GM12878 (cell line): ENCODE data around the gene RECQL5. TPM values are rescaled to one million over a fixed set of nuclear protein-coding genes. Genes with fewer than 3 reads are reported as not detected.

Source experiments
- CEBPZ ChIP-seq: fragments of 150-350 bp; IDR thresholded peaks from 2 replicates; pipeline ENCODE4 v1.6.1; 2016; ENCODE audit warnings: low read depth, low read length
- CHD2 ChIP-seq: IDR thresholded peaks from 2 replicates; pipeline ENCODE4 v1.6.1; 2011; ENCODE audit warnings: low read depth, low read length, improper control_type of control experiment, borderline replicate concordance
- CTCF ChIP-seq, 3 experiments: IDR thresholded peaks in 2 of 3; conservative IDR thresholded peaks in 1 of 3; 2 replicates each; pipeline ENCODE4 v1.5.1; 2011; ENCODE audit warnings: low read depth in 3 of 3, low read length in 3 of 3, mild to moderate bottlenecking in 3 of 3, control low read depth in 2 of 3, moderate library complexity in 2 of 3, inconsistent platforms in 1 of 3, mixed read lengths in 1 of 3; ENCODE audit not compliant: control insufficient read depth in 2 of 3, insufficient read depth in 1 of 3; ENCODE audit errors: extremely low read depth in 1 of 3
- HDAC6 ChIP-seq: fragments of 200-600 bp; sonication (generic); IDR thresholded peaks from one replicate; pipeline ENCODE4 v1.8.0; 2017; ENCODE audit warnings: antibody characterized with exemption; ENCODE audit not compliant: unreplicated experiment
- KAT2A ChIP-seq: conservative IDR thresholded peaks from 2 replicates; pipeline ENCODE4 v1.6.1; 2011; ENCODE audit warnings: low read depth, low read length; ENCODE audit not compliant: control insufficient read depth
- NKRF ChIP-seq: fragments of 450-650 bp; conservative IDR thresholded peaks from 2 replicates; pipeline ENCODE4 v1.6.1; 2017; ENCODE audit warnings: mild to moderate bottlenecking, moderate library complexity
- NRF1 ChIP-seq: conservative IDR thresholded peaks from 2 replicates; pipeline ENCODE4 v1.6.1; 2011; ENCODE audit warnings: mild to moderate bottlenecking, low read depth, low read length, improper control_type of control experiment
- PAX5 ChIP-seq: IDR thresholded peaks from 2 replicates; pipeline ENCODE4 v1.6.1; 2011; ENCODE audit warnings: low read depth, low read length, borderline replicate concordance
- SIX5 ChIP-seq: IDR thresholded peaks from 2 replicates; pipeline ENCODE4 v1.6.1; 2011; ENCODE audit warnings: mild to moderate bottlenecking, low read depth, low read length, moderate library complexity; ENCODE audit not compliant: severe bottlenecking
- SMAD1 ChIP-seq: fragments of 450-650 bp; IDR thresholded peaks from 2 replicates; pipeline ENCODE4 v1.6.1; 2018; ENCODE audit warnings: mild to moderate bottlenecking, low read depth; ENCODE audit not compliant: partially characterized antibody
- SP1 ChIP-seq: IDR thresholded peaks from one replicate; pipeline ENCODE4 v1.6.1; 2011; ENCODE audit warnings: low read depth, low read length
- SPI1 ChIP-seq: IDR thresholded peaks from 2 replicates; pipeline ENCODE4 v1.6.1; 2011; ENCODE audit warnings: low read depth, mild to moderate bottlenecking, low read length, moderate library complexity, borderline replicate concordance; ENCODE audit not compliant: insufficient read depth
- SRF ChIP-seq, 2 experiments: IDR thresholded peaks; 2 replicates each; pipeline ENCODE4 v1.6.1; 2011; ENCODE audit warnings: low read depth in 2 of 2, low read length in 2 of 2, mild to moderate bottlenecking in 1 of 2, moderate library complexity in 1 of 2
- TCF7 ChIP-seq: IDR thresholded peaks from 2 replicates; pipeline ENCODE4 v1.6.1; 2014; ENCODE audit warnings: antibody characterized with exemption, borderline replicate concordance
- USF1 ChIP-seq: IDR thresholded peaks from 2 replicates; pipeline ENCODE4 v1.6.1; 2011; ENCODE audit warnings: borderline replicate concordance, low read depth, mild to moderate bottlenecking, moderate library complexity, mixed read lengths, low read length; ENCODE audit not compliant: insufficient read depth; ENCODE audit errors: extremely low read length
- ZBTB11 ChIP-seq: fragments of 450-650 bp; formaldehyde crosslinking; IDR thresholded peaks from 2 replicates; pipeline ENCODE4 v1.5.0; 2022; ENCODE audit warnings: mild to moderate bottlenecking, missing genetic modification characterization
- polyA plus RNA-seq, 11 experiments: library from polyadenylated mRNA; depleted of rRNA in 4 of 11; unstranded in 6 of 11; stranded (reverse) in 5 of 11; fragments of >200 nt; fragmentation: Nextera tagmentation in 4 of 11; fragmentation: Illumina TruSeq in 1 of 11; extraction: Ambion mirVana in 4 of 11; extraction: Trizol in 1 of 11; gene quantifications; 1 replicate in 1 of 11; 2 replicates in 10 of 11; pipeline versions ENCODE4 v1.2.1 to v1.2.3, GENCODE V29; 2011 to 2016; ENCODE audit warnings: inconsistent platforms in 2 of 11, missing spikeins in 2 of 11, low read depth in 1 of 11
- total RNA-seq, 4 experiments: library from RNA; depleted of rRNA in 3 of 4; stranded (reverse); fragments of >200 nt in 3 of 4; fragmentation: Illumina TruSeq in 1 of 4; extraction: Trizol in 1 of 4; gene quantifications; 2 replicates each; pipeline versions ENCODE4 v1.2.1 to v1.2.3, GENCODE V29; 2013 to 2021

RECQL5 gene
- total and polyA plus RNA-seq, 10 of the 15 experiments (the other 5 are each of a cell fraction or from before 2014, with no cell fraction given): 3.6 to 30.6 (median 20.1) TPM

GRCh38 chr17:75664099-75664549 lies 2.8 kb downstream of the RECQL5 start (continued):
- peak; percentile 78 for TF ChIP-seq PAX5
- no peak for TF ChIP-seq ZBTB11
- no peak for TF ChIP-seq CHD2
- no peak for TF ChIP-seq SP1
- TF ChIP-seq SRF (IDR thresholded peaks at IDR 0.05; ENCODE audit: low read depth in 2 of 2, low read length in 2 of 2): peak in 1 of 2 experiments; percentile 76; a peak in 2 of 4 replicates
- no peak for TF ChIP-seq USF1
- no peak for TF ChIP-seq CEBPZ
- no peak for TF ChIP-seq CTCF (IDR thresholded peaks at IDR 0.05 in 2 of 3, conservative IDR thresholded peaks at IDR 0.05 in 1 of 3; ENCODE audit: control insufficient read depth in 2 of 3, extremely low read depth in 1 of 3, insufficient read depth in 1 of 3, low read depth in 3 of 3, low read length in 3 of 3)
- peak; percentile 47; the same call in 1 of the 2 replicates for TF ChIP-seq TCF7
- no peak for TF ChIP-seq HDAC6
- TF ChIP-seq SPI1: peak; percentile 98
- no peak for TF ChIP-seq SMAD1
- no peak for TF ChIP-seq NKRF
- TF ChIP-seq SIX5: no peak
- TF ChIP-seq NRF1: no peak
- TF ChIP-seq KAT2A: no peak
